HepG2 (cell line): Measurements from ENCODE around the gene TNFSF12. TPM values are rescaled to one million over a fixed set of nuclear protein-coding genes. Genes with fewer than 3 reads are reported as not detected.
A peak's percentile ranks its signal among the peaks of the same experiment; 100 is the strongest.

Experiments used
- CENPX ChIP-seq: sonication (generic); formaldehyde crosslinking; IDR thresholded peaks from 2 replicates; pipeline ENCODE4 v1.9.0; 2021; ENCODE audit warnings: mild to moderate bottlenecking, missing genetic modification reagents, moderate library complexity
- DNMT3B ChIP-seq: conservative IDR thresholded peaks from 2 replicates; pipeline ENCODE4 v1.6.1; 2016; ENCODE audit warnings: missing biosample characterization, control low read depth
- HNRNPL ChIP-seq: fragments of 200-400 bp; formaldehyde crosslinking; IDR thresholded peaks from 2 replicates; pipeline ENCODE4 v1.6.1; 2017; ENCODE audit warnings: mild to moderate bottlenecking, low read depth, low read length
- MEIS1 ChIP-seq: sonication (generic); formaldehyde crosslinking; IDR thresholded peaks from 2 replicates; pipeline ENCODE4 v1.9.0; 2021; ENCODE audit warnings: mild to moderate bottlenecking, missing genetic modification reagents, moderate library complexity, borderline replicate concordance
- MLLT10 ChIP-seq: sonication (generic); formaldehyde crosslinking; IDR thresholded peaks from 2 replicates; pipeline ENCODE4 v1.4.0; 2020; ENCODE audit warnings: missing genetic modification reagents
- MZF1 ChIP-seq: sonication (generic); formaldehyde crosslinking; IDR thresholded peaks from 2 replicates; pipeline ENCODE4 v1.8.1; 2023; ENCODE audit warnings: mild to moderate bottlenecking, missing genetic modification reagents, borderline replicate concordance
- NCOA1 ChIP-seq: sonication (generic); formaldehyde crosslinking; IDR thresholded peaks from 2 replicates; pipeline ENCODE4 v1.9.0; 2021; ENCODE audit warnings: missing genetic modification reagents
- NFRKB ChIP-seq: fragments of 450-650 bp; IDR thresholded peaks from 2 replicates; pipeline ENCODE4 v1.6.1; 2017
- PHF20 ChIP-seq: sonication (generic); formaldehyde crosslinking; IDR thresholded peaks from 2 replicates; pipeline ENCODE4 v1.5.0; 2020; ENCODE audit warnings: mild to moderate bottlenecking, missing genetic modification reagents
- REL ChIP-seq: sonication (generic); formaldehyde crosslinking; conservative IDR thresholded peaks from 2 replicates; pipeline ENCODE4 v1.8.0; 2022; ENCODE audit warnings: mild to moderate bottlenecking, missing genetic modification reagents, moderate library complexity
- RFXAP ChIP-seq: sonication (generic); formaldehyde crosslinking; IDR thresholded peaks from 2 replicates; pipeline ENCODE4 v1.4.0; 2020; ENCODE audit warnings: missing genetic modification reagents, borderline replicate concordance
- SIX4 ChIP-seq: sonication (generic); formaldehyde crosslinking; IDR thresholded peaks from 2 replicates; pipeline ENCODE4 v1.4.0; 2020; ENCODE audit warnings: missing genetic modification reagents
- SYNCRIP ChIP-seq: fragments of 200-400 bp; formaldehyde crosslinking; IDR thresholded peaks from 2 replicates; pipeline ENCODE4 v1.6.1; 2018; ENCODE audit warnings: mild to moderate bottlenecking, low read depth, low read length; ENCODE audit not compliant: insufficient read depth
- ZIK1 ChIP-seq: sonication (generic); formaldehyde crosslinking; IDR thresholded peaks from 2 replicates; pipeline ENCODE4 v1.5.0; 2020; ENCODE audit warnings: mild to moderate bottlenecking, low read depth, missing genetic modification reagents, borderline replicate concordance
- ZNF282 ChIP-seq: fragments of 450-650 bp; IDR thresholded peaks from 2 replicates; pipeline ENCODE4 v1.6.1; 2018; ENCODE audit not compliant: partially characterized antibody
- ZNF335 ChIP-seq: sonication (generic); formaldehyde crosslinking; IDR thresholded peaks from 2 replicates; pipeline ENCODE4 v1.4.0; 2020; ENCODE audit warnings: missing genetic modification reagents
- ZNF468 ChIP-seq: sonication (generic); formaldehyde crosslinking; IDR thresholded peaks from 2 replicates; pipeline ENCODE4 v1.8.0; 2022; ENCODE audit warnings: mild to moderate bottlenecking, moderate library complexity, missing genetic modification reagents
- ZNF484 ChIP-seq: sonication (generic); formaldehyde crosslinking; IDR thresholded peaks from 2 replicates; pipeline ENCODE4 v1.5.1; 2020; ENCODE audit warnings: mild to moderate bottlenecking, low read depth, missing genetic modification reagents, borderline replicate concordance
- ZNF563 ChIP-seq: sonication (generic); formaldehyde crosslinking; IDR thresholded peaks from 2 replicates; pipeline ENCODE4 v1.8.0; 2022; ENCODE audit warnings: mild to moderate bottlenecking, moderate library complexity, missing genetic modification reagents
- ZNF619 ChIP-seq: sonication (generic); formaldehyde crosslinking; IDR thresholded peaks from 2 replicates; pipeline ENCODE4 v1.4.0; 2020; ENCODE audit warnings: mild to moderate bottlenecking, missing genetic modification reagents
- ZNF629 ChIP-seq: sonication (generic); formaldehyde crosslinking; conservative IDR thresholded peaks from 2 replicates; pipeline ENCODE4 v1.5.0; 2020; ENCODE audit warnings: missing genetic modification reagents
- ZNF713 ChIP-seq: sonication (generic); formaldehyde crosslinking; IDR thresholded peaks from 2 replicates; pipeline ENCODE4 v1.4.0; 2020; ENCODE audit warnings: mild to moderate bottlenecking, missing genetic modification reagents
- ZSCAN29 ChIP-seq: sonication (generic); formaldehyde crosslinking; conservative IDR thresholded peaks from 2 replicates; pipeline ENCODE4 v1.4.0; 2020; ENCODE audit warnings: mild to moderate bottlenecking, missing genetic modification reagents
- polyA plus RNA-seq, 8 experiments: library from polyadenylated mRNA; depleted of rRNA in 3 of 8; stranded (reverse) in 7 of 8; unstranded in 1 of 8; fragments of >200 nt; fragmentation: Illumina TruSeq in 4 of 8; extraction: Trizol in 4 of 8; gene quantifications; 2 replicates each; pipeline versions ENCODE4 v1.2.1 to v1.2.3, GENCODE V29; 2011 to 2016; ENCODE audit warnings: low read depth in 4 of 8, missing spikeins in 1 of 8, mixed read lengths in 1 of 8; ENCODE audit not compliant: insufficient read depth in 1 of 8
- total RNA-seq, 5 experiments: library from RNA; depleted of rRNA; stranded (reverse); fragments of >200 nt; fragmentation: Illumina TruSeq; extraction: Trizol; gene quantifications; 2 replicates each; pipeline ENCODE4 v1.2.3, GENCODE V29; 2016; ENCODE audit warnings: low read depth in 1 of 5
- TF ChIP-seq, protein P1 (sequence below): sonication (generic); formaldehyde crosslinking; IDR thresholded peaks from 2 replicates; pipeline ENCODE4 v1.4.0; 2020; ENCODE audit warnings: missing genetic modification reagents
- TF ChIP-seq, protein P2 (sequence below): sonication (generic); formaldehyde crosslinking; IDR thresholded peaks from 2 replicates; pipeline ENCODE4 v1.4.0; 2020; ENCODE audit warnings: missing genetic modification reagents

Gene TNFSF12
- total and polyA plus RNA-seq, 2 of the 13 experiments (the other 11 are each of a cell fraction or from before 2014, with no cell fraction given), result 0.93 to 7.2 TPM

DNA sequence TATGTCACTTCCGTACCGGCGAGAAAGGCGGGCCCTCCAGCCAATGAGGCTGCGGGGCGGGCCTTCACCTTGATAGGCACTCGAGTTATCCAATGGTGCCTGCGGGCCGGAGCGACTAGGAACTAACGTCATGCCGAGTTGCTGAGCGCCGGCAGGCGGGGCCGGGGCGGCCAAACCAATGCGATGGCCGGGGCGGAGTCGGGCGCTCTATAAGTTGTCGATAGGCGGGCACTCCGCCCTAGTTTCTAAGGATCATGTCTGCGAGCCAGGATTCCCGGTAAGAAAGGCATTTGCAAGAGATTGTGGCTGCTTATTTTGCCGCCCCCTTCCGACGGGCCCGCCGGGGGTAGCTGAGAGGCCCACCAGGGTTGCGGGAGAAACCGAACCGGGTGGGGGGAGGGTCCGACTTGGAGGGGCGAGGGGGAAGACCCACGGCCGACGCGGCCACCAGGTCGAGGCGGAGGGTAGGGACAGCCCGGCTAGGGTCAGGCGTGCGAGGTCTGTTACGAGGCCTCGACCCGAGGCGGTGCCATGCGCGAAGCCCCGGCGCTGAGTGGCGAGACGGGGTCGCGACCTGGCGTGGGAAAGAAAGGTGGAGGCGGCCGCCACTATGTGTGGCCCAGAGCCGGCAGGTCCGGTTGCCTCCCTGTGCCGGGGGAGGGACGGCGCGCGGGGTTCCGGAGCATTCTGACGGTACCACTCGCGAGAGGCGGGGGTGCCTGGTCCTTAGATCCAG lies 23.9 kb downstream of the TNFSF12 start (continued):
- TF ChIP-seq ZNF629, result no peak
- TF ChIP-seq RFXAP (CRISPR knock-in tag), result peak; percentile 92; the same call in 1 of the 2 replicates
- TF ChIP-seq MZF1 (CRISPR knock-in tag), result no peak
- TF ChIP-seq, protein P1, sequence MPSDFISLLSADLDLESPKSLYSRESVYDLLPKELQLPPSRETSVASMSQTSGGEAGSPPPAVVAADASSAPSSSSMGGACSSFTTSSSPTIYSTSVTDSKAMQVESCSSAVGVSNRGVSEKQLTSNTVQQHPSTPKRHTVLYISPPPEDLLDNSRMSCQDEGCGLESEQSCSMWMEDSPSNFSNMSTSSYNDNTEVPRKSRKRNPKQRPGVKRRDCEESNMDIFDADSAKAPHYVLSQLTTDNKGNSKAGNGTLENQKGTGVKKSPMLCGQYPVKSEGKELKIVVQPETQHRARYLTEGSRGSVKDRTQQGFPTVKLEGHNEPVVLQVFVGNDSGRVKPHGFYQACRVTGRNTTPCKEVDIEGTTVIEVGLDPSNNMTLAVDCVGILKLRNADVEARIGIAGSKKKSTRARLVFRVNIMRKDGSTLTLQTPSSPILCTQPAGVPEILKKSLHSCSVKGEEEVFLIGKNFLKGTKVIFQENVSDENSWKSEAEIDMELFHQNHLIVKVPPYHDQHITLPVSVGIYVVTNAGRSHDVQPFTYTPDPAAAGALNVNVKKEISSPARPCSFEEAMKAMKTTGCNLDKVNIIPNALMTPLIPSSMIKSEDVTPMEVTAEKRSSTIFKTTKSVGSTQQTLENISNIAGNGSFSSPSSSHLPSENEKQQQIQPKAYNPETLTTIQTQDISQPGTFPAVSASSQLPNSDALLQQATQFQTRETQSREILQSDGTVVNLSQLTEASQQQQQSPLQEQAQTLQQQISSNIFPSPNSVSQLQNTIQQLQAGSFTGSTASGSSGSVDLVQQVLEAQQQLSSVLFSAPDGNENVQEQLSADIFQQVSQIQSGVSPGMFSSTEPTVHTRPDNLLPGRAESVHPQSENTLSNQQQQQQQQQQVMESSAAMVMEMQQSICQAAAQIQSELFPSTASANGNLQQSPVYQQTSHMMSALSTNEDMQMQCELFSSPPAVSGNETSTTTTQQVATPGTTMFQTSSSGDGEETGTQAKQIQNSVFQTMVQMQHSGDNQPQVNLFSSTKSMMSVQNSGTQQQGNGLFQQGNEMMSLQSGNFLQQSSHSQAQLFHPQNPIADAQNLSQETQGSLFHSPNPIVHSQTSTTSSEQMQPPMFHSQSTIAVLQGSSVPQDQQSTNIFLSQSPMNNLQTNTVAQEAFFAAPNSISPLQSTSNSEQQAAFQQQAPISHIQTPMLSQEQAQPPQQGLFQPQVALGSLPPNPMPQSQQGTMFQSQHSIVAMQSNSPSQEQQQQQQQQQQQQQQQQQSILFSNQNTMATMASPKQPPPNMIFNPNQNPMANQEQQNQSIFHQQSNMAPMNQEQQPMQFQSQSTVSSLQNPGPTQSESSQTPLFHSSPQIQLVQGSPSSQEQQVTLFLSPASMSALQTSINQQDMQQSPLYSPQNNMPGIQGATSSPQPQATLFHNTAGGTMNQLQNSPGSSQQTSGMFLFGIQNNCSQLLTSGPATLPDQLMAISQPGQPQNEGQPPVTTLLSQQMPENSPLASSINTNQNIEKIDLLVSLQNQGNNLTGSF (CRISPR knock-in tag), result no peak; the same call in 1 of the 2 replicates
- 0 out of 2 replicates have a peak, but pooled peaks have one; percentile 40 for TF ChIP-seq ZNF335 (CRISPR knock-in tag)
- TF ChIP-seq MEIS1, result peak; percentile 45; the same call in 1 of the 2 replicates
- TF ChIP-seq MLLT10 (CRISPR knock-in tag), result no peak
- TF ChIP-seq ZNF484 (CRISPR knock-in tag), result no peak
- TF ChIP-seq NFRKB, result no peak
- TF ChIP-seq HNRNPL, result no peak
- TF ChIP-seq REL (CRISPR knock-in tag), result peak; percentile 83; the same call in 1 of the 2 replicates
- TF ChIP-seq ZNF282, result no peak
- no peak for TF ChIP-seq DNMT3B (CRISPR knock-in tag)
- TF ChIP-seq PHF20 (CRISPR knock-in tag), result no peak
- TF ChIP-seq, protein P2, sequence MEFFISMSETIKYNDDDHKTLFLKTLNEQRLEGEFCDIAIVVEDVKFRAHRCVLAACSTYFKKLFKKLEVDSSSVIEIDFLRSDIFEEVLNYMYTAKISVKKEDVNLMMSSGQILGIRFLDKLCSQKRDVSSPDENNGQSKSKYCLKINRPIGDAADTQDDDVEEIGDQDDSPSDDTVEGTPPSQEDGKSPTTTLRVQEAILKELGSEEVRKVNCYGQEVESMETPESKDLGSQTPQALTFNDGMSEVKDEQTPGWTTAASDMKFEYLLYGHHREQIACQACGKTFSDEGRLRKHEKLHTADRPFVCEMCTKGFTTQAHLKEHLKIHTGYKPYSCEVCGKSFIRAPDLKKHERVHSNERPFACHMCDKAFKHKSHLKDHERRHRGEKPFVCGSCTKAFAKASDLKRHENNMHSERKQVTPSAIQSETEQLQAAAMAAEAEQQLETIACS, result no peak
- no peak for TF ChIP-seq ZNF563 (CRISPR knock-in tag)
- TF ChIP-seq ZNF619 (CRISPR knock-in tag), result no peak
- no peak; the same call in 1 of the 2 replicates for TF ChIP-seq SIX4 (CRISPR knock-in tag)
- TF ChIP-seq ZSCAN29 (CRISPR knock-in tag), result no peak
- TF ChIP-seq SYNCRIP, result no peak
- TF ChIP-seq ZNF468 (CRISPR knock-in tag), result no peak
- TF ChIP-seq ZIK1, result 0 out of 2 replicates have a peak, but pooled peaks have one; percentile 13
- no peak for TF ChIP-seq ZNF713 (CRISPR knock-in tag)
- TF ChIP-seq CENPX (CRISPR knock-in tag), result no peak
- TF ChIP-seq NCOA1 (CRISPR knock-in tag), result no peak
